ENCODE results near the gene DUSP3.
A peak's percentile ranks its signal among the peaks of the same experiment; 100 is the strongest.

Gene DUSP3

DNA sequence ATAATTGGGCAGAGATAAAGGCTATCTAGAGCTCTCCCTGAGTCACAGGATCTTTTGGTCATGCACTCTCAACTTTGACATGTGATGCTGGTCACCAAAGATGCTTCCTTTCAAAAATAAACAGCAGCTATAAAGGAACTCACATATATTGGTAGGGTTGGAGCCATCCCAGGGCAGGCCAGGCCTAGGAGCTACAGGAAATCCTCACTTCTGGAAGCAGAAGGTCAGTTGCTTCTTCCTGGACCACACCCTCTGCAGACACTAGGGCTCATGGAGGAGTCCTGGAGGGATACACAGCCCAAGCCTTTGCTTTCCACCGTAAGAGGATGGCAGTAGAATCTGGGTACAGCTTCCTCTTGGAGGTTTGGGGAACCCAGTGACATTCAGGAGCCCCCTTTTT is 44.8 kb downstream of the DUSP3 start:
- no peak for DNase-seq (ENCODE audit: low read depth, low spot score)

DNA sequence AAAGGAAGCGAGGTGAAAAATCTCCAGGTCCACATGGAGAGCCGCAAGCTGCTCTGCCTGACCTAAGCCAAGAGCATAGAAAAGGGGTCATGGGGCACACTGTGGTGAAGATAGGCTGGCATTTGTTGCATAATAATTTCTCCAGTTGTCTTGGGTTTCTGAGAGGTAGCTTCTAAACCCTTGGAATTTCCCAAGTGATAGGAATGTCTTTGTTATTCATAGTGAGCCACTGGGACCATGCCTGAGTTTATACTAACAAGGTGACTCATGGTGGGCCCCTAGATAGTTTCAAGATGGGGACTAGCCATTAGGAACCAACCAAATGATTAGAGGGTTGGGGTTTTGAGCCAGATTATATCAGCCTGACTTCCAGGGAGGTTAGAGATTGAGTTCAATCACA is 45.8 kb downstream of the DUSP3 start:
- no peak for DNase-seq (ENCODE audit: low read depth, low spot score)

DNA sequence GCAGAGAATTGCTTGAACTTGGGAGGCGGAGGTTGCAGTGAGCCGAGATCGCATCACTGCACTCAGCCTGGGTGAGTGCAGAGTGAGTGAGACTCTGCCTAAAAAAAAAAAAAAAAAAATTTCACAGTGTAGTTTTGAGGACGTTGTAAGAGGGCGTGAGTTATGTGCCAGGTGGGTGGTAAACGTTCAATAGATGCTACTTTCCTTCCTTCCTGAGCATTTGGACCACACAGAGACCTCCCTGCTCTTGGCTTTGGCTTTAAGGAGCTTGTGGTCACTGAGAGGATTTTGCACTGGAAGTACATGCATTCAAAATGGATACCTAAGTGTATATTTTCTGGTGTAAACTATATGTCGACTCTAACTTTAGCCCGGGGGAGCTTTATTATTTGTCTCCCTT is 50.7 kb downstream of the DUSP3 start:
- DNase-seq (ENCODE audit: low read depth, low spot score), result no peak

DNA sequence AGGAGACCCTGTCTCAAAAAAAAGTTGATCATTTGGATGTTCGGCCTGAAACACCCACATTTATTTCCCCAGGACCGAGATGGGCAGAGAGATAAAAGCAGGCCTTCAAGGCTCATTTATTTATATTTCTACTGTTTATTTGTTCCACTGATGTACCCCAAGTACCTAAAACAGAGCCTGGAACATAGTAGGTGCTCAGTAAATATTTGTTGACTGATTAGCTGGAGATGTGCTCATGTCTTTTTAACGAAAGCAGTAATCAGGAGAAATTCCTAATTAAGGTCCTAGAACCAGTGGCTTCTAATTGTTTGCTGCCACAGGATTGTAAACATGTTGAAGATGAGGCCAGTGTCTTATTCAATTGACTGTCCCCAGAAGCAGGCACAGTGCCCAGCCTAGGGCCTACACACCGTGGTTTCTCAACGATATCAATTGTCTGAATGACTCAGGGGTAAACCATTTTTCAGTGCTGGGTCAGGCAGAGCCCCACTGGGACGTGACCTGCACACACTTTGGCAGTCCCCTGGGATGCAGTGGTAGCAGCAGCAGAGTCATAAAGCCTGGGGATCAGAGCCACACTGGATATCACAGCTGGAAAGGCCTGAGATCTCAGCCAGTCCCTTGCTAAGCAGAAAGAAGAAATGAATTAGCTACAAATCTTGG is 54.9 kb downstream of the DUSP3 start:
- DNase-seq (ENCODE audit: low read depth, low spot score), result no peak

DNA sequence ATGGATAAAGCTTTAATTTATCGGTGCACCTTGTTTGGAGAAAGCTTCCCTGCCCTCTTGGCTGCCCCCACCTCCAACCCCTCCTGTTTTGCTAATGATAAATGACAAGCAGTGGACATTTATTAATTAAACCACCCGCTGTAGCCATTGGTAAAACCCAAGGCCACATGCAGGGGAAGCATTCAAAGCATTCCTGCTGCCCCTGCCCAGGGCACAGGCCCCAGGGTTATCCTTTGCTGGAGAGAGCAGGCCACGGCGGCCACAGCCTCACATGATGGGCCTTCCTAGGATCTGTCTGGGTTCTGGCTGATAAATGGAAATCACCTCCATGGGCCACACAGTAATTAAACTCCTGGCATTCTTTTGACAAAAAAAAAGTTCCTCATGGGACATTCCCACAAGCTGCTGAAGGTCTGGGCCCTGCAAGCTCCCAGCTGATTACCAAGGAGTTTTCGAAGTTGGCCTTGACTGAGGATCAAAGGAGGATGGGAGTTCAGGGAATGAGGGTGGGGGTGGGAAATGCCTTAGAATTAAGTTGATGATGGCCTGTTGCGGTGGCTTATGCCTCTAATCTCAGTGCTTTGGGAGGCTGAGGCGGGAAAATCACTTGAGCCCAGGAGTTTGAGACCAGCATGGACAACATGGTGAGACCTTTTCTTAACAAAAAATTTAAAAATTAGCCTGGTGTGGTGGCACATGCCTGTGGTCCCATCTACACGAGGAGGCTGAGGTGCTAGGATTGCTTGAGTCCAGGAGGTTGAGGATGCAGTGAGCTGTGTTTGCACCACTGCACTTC is 55.7 kb downstream of the DUSP3 start:
- DNase-seq (ENCODE audit: low read depth, low spot score), result no peak

DNA sequence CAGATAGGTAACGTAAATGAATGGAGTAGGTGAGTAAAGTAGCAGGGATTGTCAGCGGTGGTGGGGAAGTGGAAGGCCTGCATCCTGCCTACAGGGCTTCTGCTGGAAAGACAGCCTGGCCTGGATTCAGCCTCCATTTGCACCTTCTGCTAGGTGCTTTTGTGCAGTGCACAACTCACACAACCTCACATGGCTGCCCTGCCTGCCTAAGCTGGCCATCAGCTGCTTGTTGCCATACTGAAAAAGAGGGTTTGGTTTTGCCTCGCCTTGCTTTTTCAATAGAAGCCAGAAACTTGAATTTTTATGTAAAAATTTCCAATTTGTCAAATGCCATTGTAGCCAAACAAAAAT is 56.5 kb downstream of the DUSP3 start:
- no peak for DNase-seq (ENCODE audit: low read depth, low spot score)

DNA sequence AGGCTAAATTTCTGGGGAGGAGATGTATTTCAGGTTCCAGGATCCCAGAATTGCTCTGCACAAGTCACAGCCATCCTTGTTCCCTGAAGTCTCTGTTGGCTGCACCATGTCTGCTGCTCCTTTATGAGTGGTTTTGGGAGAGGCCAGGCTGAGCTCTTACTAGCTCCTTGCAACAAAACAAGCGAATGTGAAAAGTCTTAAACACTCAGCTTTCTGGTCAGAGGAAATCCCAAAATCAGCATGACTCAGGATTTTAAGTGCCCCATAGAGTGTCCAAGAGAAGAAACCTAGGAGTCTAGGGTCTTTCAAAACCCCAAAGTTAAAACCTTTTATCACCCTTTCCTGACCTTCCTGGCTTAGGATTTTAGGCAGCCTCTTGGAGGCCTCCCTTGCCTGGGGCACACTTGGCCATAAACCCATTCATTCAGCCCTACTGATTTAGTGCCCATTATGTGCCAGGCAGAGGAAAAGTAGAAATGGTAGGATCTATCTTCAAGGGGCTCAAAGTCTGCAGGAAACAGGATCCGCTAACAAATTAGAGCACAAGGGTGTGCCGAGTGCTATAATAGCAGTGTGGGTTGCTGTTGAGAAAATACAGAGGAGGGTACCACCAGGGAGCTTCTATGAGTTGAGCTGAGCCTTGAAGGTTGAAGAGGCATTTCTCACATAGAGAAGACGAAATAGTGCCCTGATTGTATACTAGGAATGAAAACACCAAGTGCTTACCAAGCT is 57.1 kb downstream of the DUSP3 start:
- no peak for DNase-seq (ENCODE audit: low read depth, low spot score)

DNA sequence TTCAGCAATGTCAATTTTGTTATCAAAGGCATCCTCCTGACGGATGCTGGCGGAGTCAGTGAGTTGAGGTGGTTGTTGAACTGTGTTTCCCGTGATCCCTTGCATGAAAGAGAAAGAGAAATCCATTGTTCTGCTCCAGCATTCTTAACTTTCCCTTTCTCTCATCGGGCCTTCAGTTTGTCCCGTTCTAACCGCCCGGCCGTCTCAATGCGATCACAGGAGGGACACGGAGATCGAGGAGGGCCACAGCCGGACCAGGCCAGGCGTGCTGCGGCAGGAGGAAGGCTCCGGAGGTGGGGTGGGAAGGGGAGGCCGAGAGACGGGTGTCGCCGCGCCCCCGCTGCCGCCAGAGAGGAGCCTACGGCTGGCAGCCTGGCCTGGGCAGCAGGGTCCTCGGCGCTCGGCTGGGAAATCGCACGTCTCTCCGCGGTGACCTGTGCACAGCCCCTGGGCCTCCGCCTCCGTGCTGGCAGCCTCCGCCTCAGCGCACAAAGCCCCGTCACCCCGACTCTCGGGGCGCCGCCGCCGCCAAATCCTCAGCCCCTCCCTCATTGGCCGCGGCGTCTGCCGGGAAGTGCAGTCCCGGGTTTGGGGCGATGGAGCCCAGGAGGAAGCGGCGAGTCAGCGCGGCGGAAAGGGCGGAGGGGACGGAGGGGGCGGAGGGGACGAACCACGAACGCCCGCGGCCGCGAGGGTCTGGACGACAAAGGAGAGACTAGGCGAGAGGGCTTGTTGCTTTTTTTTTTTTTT is 58.3 kb downstream of the DUSP3 start:
- peak; percentile 31 for DNase-seq (ENCODE audit: low read depth, low spot score)

DNA sequence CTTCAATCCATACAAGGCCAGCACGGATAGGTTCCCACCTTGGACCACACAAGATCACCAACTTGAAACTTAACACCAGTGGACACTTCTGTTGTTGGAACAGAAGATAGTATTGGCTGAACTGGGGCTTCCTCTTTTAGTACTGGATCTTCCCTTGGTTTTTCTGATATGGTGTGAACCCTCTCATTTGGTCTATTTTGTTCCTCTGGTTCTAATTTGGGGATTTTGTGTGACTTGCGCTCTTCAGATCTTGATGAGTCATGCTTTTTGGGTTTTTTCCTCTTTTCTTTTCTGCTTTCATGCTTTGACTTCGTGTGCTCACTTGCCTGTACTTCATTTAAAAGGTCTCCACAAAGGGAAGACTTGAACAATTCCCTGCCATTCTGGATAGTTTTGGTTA is 59.2 kb downstream of the DUSP3 start:
- DNase-seq (ENCODE audit: low read depth, low spot score), result no peak

DNA sequence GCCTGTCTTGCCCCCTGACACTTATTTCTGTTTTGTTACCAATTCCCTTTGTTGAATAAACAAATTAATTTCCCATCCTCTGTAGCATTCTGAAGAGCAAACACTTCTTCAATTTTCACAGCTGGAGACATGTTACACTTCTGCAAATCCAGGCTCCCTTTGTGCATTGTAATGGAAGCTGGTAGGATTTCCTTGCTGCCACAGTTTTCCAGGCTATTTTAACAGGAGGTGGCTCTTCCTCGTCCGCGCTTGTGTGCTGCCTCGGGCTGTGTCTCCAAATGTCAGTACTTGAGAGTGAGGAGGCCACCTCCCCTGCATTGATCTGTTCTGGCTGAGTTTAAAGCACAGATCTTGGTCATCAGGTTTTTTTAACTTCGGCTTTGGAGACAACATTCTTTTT is 60.2 kb downstream of the DUSP3 start:
- no peak for DNase-seq (ENCODE audit: low read depth, low spot score)

DNA sequence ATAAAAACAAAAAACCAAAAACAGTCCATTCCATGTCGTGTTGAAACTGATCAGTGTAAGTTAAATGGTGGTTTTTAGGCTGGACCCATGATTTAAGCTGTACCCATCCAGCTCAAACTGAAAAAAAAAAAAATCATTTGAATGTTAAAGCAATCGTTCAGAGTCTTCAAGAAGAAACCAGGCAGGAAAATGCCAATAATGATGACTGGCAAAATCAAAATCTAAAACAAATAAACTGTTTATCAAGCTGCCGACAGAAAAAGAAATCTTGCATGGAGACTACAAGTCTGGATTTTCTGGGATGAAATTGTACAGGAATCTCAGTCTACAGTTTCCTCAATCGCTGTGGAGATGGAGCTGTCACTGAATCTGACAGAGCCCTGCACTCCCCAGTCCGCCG is 60.9 kb downstream of the DUSP3 start:
- no peak for DNase-seq (ENCODE audit: low read depth, low spot score)
